Colonic mucosa (tissue), 4 donors: ENCODE measurements around the gene SIM1. TPM values are rescaled to one million over a fixed set of nuclear protein-coding genes. Genes with fewer than 3 reads are reported as not detected.

Experiments
- DNase-seq: peaks from one replicate; pipeline ENCODE4 v3.0.0-alpha.2; 2020
- H3K27ac ChIP-seq: fragments of 200-600 bp; one replicate; pipeline ENCODE4 v1.8.0; 2021
- H3K27me3 ChIP-seq: fragments of 200-600 bp; one replicate; pipeline ENCODE4 v1.8.0; 2021
- H3K36me3 ChIP-seq: fragments of 200-600 bp; one replicate; pipeline ENCODE4 v1.8.0; 2021
- H3K4me1 ChIP-seq: fragments of 200-600 bp; one replicate; pipeline ENCODE4 v1.8.0; 2021; ENCODE audit warnings: mild to moderate bottlenecking
- H3K4me3 ChIP-seq: fragments of 200-600 bp; one replicate; pipeline ENCODE4 v1.8.0; 2021
- H3K9ac ChIP-seq, 2 donors: one replicate each; pipeline ENCODE4 v1.7.0; 2013; ENCODE audit warnings: control low read depth in 2 of 2, low read depth in 2 of 2, low read length in 2 of 2
- H3K9me3 ChIP-seq: fragments of 200-600 bp; one replicate; pipeline ENCODE4 v1.8.0; 2021
- CTCF ChIP-seq: fragments of 200-600 bp; IDR thresholded peaks from one replicate; pipeline ENCODE4 v1.8.0; 2022; ENCODE audit warnings: antibody characterized with exemption, mild to moderate bottlenecking
- intact Hi-C: fragments of 100-400 bp; cut with DNase I; formaldehyde crosslinking; loops from one replicate; pipeline ENCODE4 v1.14.1; 2022
- total RNA-seq, 2 donors: library from RNA; stranded (reverse); fragmentation: NEBNext Ultra II Directional in 1 of 2; extraction: Animal tissue kit (Norgen Biotek cat#: 25700) in 1 of 2; gene quantifications; one replicate each; pipeline ENCODE4 v1.2.1, GENCODE V29; 2021
- donor health status: healthy.
- donor health status: DM: no; HTN: no; CAD: no.
- donor health status: DM: no; HTN: no; CAD: no.

SIM1 gene
- total RNA-seq, 2 donors from 2014 or later, result 0.16 TPM; not detected in 1

- H3K27ac ChIP-seq, result no peak overlapping the region
- peaks cover 4% of the 10 kb centered on the region for H3K4me1 ChIP-seq
- no peak for DNase-seq
- H3K9me3 ChIP-seq, result no peaks in the 10 kb centered on the region
- no peak overlapping the region for H3K9ac ChIP-seq
- H3K36me3 ChIP-seq, result no peaks in the 10 kb centered on the region
- peaks cover 96% of the 10 kb centered on the region for H3K27me3 ChIP-seq
- H3K4me3 ChIP-seq, result peak overlapping the region; percentile 11
- intact Hi-C loops, result no loop called here
- no peak for TF ChIP-seq CTCF
These were observed 414 bp downstream of the SIM1 start for GRCh38 chr6:100464162-100464851.

GRCh38 chr6:100463630-100464161 is 1.0 kb downstream of the SIM1 start:
- Histone ChIP-seq H3K9me3 (no peaks in the 10 kb centered on the region), H3K4me3 (no peak overlapping the region), H3K36me3 (no peaks in the 10 kb centered on the region), H3K9ac (no peak overlapping the region), H3K4me1 (peaks cover 4% of the 10 kb centered on the region), H3K27me3 (peaks cover 96% of the 10 kb centered on the region), H3K27ac (no peak overlapping the region)
- no peak for TF ChIP-seq CTCF
- DNase-seq, result no peak
- intact Hi-C loops, result no loop called here

GRCh38 chr6:100462706-100463629 is 1.8 kb downstream of the SIM1 start:
- intact Hi-C loops, result no loop called here
- no peak overlapping the region for H3K4me3 ChIP-seq
- no peak for DNase-seq
- H3K9ac ChIP-seq, result no peak overlapping the region
- H3K27me3 ChIP-seq, result peaks cover 99% of the 10 kb centered on the region
- TF ChIP-seq CTCF, result no peak
- no peaks in the 10 kb centered on the region for H3K36me3 ChIP-seq
- no peak overlapping the region for H3K27ac ChIP-seq
- H3K9me3 ChIP-seq, result no peaks in the 10 kb centered on the region
- H3K4me1 ChIP-seq, result peaks cover 4% of the 10 kb centered on the region

GRCh38 chr6:100461917-100462705 is 2.6 kb downstream of the SIM1 start:
- intact Hi-C loops, result no loop called here
- H3K9me3 ChIP-seq, result no peaks in the 10 kb centered on the region
- no peak for TF ChIP-seq CTCF

More at GRCh38 chr6:100461917-100462705, 2.6 kb downstream of the SIM1 start:
- no peaks in the 10 kb centered on the region for H3K36me3 ChIP-seq
- no peak for DNase-seq
- no peak overlapping the region for H3K9ac ChIP-seq
- peaks cover 4% of the 10 kb centered on the region for H3K4me1 ChIP-seq
- H3K27me3 ChIP-seq, result peaks cover 97% of the 10 kb centered on the region
- H3K27ac ChIP-seq, result no peak overlapping the region
- no peak overlapping the region for H3K4me3 ChIP-seq
